Nephron progenitor cell (in vitro differentiated cells): ENCODE data around the gene PLXNA4.

Experiments
- DNase-seq: peaks from one replicate; pipeline ENCODE4 v3.0.0; 2021
- H3K27ac Mint-ChIP-seq: 2 replicates; pipeline ENCODE4 v1.8.0; 2021; ENCODE audit warnings: mild to moderate bottlenecking, moderate library complexity, mixed read lengths
- H3K27me3 Mint-ChIP-seq: 2 replicates; pipeline ENCODE4 v1.8.0; 2021; ENCODE audit warnings: mild to moderate bottlenecking, low read depth, mixed read lengths; ENCODE audit not compliant: poor library complexity
- H3K36me3 Mint-ChIP-seq: 2 replicates; pipeline ENCODE4 v1.8.0; 2021; ENCODE audit warnings: low read depth, mixed read lengths
- H3K4me1 Mint-ChIP-seq: 2 replicates; pipeline ENCODE4 v1.8.0; 2021; ENCODE audit warnings: mixed read lengths
- H3K4me3 Mint-ChIP-seq: 2 replicates; pipeline ENCODE4 v1.8.0; 2021; ENCODE audit warnings: mild to moderate bottlenecking, moderate library complexity, mixed read lengths
- H3K9me3 Mint-ChIP-seq: 2 replicates; pipeline ENCODE4 v1.8.0; 2021; ENCODE audit warnings: mild to moderate bottlenecking, moderate library complexity, mixed read lengths
- CTCF ChIP-seq: fragments of 200-600 bp; sonication (generic); IDR thresholded peaks from 2 replicates; pipeline ENCODE4 v1.5.0; 2021; ENCODE audit warnings: antibody characterized with exemption

PLXNA4 gene

GRCh38 chr7:132551886-132552285 lies 24.4 kb downstream of the PLXNA4 start:
- DNase-seq: no peak
- Mint-ChIP-seq H3K4me1 (peaks cover 6% of the 10 kb centered on the region), H3K27me3 (peaks cover 61% of the 10 kb centered on the region), H3K9me3 (peaks cover 29% of the 10 kb centered on the region), H3K36me3 (peaks cover 11% of the 10 kb centered on the region), H3K27ac (no peak overlapping the region), H3K4me3 (no peak overlapping the region)
- TF ChIP-seq CTCF: no peak

- Mint-ChIP-seq H3K4me3 (no peak overlapping the region), H3K4me1 (peaks cover 6% of the 10 kb centered on the region), H3K27ac (no peak overlapping the region), H3K36me3 (peaks cover 11% of the 10 kb centered on the region), H3K9me3 (peaks cover 29% of the 10 kb centered on the region), H3K27me3 (peaks cover 56% of the 10 kb centered on the region)
- DNase-seq: no peak
- TF ChIP-seq CTCF: no peak
Measured at GRCh38 chr7:132551439-132551838, 24.8 kb downstream of the PLXNA4 start.

GRCh38 chr7:132548489-132549078 lies 27.7 kb downstream of the PLXNA4 start:
- TF ChIP-seq CTCF: no peak
- no peak for DNase-seq
- no peak overlapping the region for H3K27ac Mint-ChIP-seq
- peaks cover 6% of the 10 kb centered on the region for H3K4me1 Mint-ChIP-seq
- peaks cover 11% of the 10 kb centered on the region for H3K36me3 Mint-ChIP-seq
- H3K4me3 Mint-ChIP-seq: no peak overlapping the region
- peaks cover 48% of the 10 kb centered on the region for H3K27me3 Mint-ChIP-seq
- H3K9me3 Mint-ChIP-seq: peaks cover 26% of the 10 kb centered on the region

- TF ChIP-seq CTCF: no peak
- Mint-ChIP-seq H3K4me3 (no peak overlapping the region), H3K4me1 (peaks cover 6% of the 10 kb centered on the region), H3K36me3 (peaks cover 11% of the 10 kb centered on the region), H3K27ac (no peak overlapping the region), H3K9me3 (peaks cover 26% of the 10 kb centered on the region), H3K27me3 (peaks cover 41% of the 10 kb centered on the region)
- no peak for DNase-seq
Measured at GRCh38 chr7:132547821-132548220, 28.4 kb downstream of the PLXNA4 start.

- H3K27me3 Mint-ChIP-seq: peaks cover 42% of the 10 kb centered on the region
- H3K4me3 Mint-ChIP-seq: no peak overlapping the region
Measured at GRCh38 chr7:132546366-132547127, 29.7 kb downstream of the PLXNA4 start.

More at GRCh38 chr7:132546366-132547127, 29.7 kb downstream of the PLXNA4 start:
- H3K36me3 Mint-ChIP-seq: peaks cover 10% of the 10 kb centered on the region
- peaks cover 19% of the 10 kb centered on the region for H3K9me3 Mint-ChIP-seq
- DNase-seq: no peak
- TF ChIP-seq CTCF: no peak
- H3K4me1 Mint-ChIP-seq: peaks cover under 1% of the 10 kb centered on the region
- H3K27ac Mint-ChIP-seq: no peak overlapping the region
